Colonic mucosa (tissue), 4 donors: ENCODE data around the gene ITPK1. TPM values are rescaled to one million over a fixed set of nuclear protein-coding genes. Genes with fewer than 3 reads are reported as not detected.

Source experiments
- DNase-seq: peaks from one replicate; pipeline ENCODE4 v3.0.0-alpha.2; 2020
- H3K27ac ChIP-seq: fragments of 200-600 bp; one replicate; pipeline ENCODE4 v1.8.0; 2021
- H3K27me3 ChIP-seq: fragments of 200-600 bp; one replicate; pipeline ENCODE4 v1.8.0; 2021
- H3K36me3 ChIP-seq: fragments of 200-600 bp; one replicate; pipeline ENCODE4 v1.8.0; 2021
- H3K4me1 ChIP-seq: fragments of 200-600 bp; one replicate; pipeline ENCODE4 v1.8.0; 2021; ENCODE audit warnings: mild to moderate bottlenecking
- H3K4me3 ChIP-seq: fragments of 200-600 bp; one replicate; pipeline ENCODE4 v1.8.0; 2021
- H3K9ac ChIP-seq, 2 donors: one replicate each; pipeline ENCODE4 v1.7.0; 2013; ENCODE audit warnings: control low read depth in 2 of 2, low read depth in 2 of 2, low read length in 2 of 2
- H3K9me3 ChIP-seq: fragments of 200-600 bp; one replicate; pipeline ENCODE4 v1.8.0; 2021
- intact Hi-C: fragments of 100-400 bp; cut with DNase I; formaldehyde crosslinking; loops from one replicate; pipeline ENCODE4 v1.14.1; 2022
- total RNA-seq, 2 donors: library from RNA; stranded (reverse); fragmentation: NEBNext Ultra II Directional in 1 of 2; extraction: Animal tissue kit (Norgen Biotek cat#: 25700) in 1 of 2; gene quantifications; one replicate each; pipeline ENCODE4 v1.2.1, GENCODE V29; 2021
- TF ChIP-seq, protein P1 (sequence below): fragments of 200-600 bp; IDR thresholded peaks from one replicate; pipeline ENCODE4 v1.8.0; 2022; ENCODE audit warnings: antibody characterized with exemption, mild to moderate bottlenecking
- donor health status: healthy.
- donor health status: DM: no; HTN: no; CAD: no.
- donor health status: DM: no; HTN: no; CAD: no.

ITPK1 gene
- total RNA-seq, 2 donors from 2014 or later, result 118 to 134 TPM

DNA sequence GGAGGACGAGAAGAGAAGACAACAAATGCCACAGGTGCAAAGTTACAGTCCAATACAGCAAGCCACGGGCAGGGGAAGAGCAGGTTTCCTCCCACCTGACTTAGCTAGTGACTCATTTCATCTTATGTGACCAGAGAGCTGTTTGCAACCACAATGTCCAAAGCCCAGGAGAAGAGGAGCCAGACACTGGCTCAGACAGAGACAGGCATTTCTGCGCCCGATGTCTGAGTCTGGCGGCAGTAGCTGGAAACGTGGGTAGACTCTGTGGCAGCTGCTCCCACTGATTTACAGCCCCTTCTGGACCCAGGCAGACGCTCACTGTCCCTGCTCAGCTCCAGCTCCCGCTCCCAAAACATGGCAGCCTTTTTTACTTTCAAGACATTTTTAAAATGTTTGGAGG, 132.8 kb downstream of the ITPK1 start:
- Histone ChIP-seq H3K27ac (no peak overlapping the region), H3K9ac (no peak overlapping the region), H3K9me3 (no peaks in the 10 kb centered on the region), H3K27me3 (no peaks in the 10 kb centered on the region), H3K4me1 (no peaks in the 10 kb centered on the region), H3K36me3 (no peaks in the 10 kb centered on the region), H3K4me3 (no peak overlapping the region)
- TF ChIP-seq, protein P1, sequence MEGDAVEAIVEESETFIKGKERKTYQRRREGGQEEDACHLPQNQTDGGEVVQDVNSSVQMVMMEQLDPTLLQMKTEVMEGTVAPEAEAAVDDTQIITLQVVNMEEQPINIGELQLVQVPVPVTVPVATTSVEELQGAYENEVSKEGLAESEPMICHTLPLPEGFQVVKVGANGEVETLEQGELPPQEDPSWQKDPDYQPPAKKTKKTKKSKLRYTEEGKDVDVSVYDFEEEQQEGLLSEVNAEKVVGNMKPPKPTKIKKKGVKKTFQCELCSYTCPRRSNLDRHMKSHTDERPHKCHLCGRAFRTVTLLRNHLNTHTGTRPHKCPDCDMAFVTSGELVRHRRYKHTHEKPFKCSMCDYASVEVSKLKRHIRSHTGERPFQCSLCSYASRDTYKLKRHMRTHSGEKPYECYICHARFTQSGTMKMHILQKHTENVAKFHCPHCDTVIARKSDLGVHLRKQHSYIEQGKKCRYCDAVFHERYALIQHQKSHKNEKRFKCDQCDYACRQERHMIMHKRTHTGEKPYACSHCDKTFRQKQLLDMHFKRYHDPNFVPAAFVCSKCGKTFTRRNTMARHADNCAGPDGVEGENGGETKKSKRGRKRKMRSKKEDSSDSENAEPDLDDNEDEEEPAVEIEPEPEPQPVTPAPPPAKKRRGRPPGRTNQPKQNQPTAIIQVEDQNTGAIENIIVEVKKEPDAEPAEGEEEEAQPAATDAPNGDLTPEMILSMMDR, result no peak
- no peak for DNase-seq
- intact Hi-C loops, result no loop called here

DNA sequence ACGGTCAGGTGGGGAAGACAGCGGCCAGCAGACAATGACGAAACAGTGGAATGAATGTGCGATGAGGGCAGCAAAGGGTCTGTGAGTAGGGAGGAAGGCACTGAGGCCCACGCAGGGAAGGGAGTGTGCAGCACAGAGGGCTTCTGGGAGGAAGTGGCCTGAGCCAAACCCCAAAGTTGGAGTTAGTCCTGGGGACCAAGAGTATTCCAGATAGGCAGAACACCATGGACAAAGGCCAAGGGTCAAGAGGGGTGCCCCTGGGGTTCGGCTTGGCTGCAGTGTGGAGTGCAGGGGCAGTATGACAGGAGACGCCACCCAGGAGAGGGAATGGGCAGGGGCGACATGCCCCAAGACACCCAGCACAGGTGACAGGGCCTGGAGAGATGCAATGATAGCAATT, 134.0 kb downstream of the ITPK1 start:
- TF ChIP-seq, protein P1, result no peak
- intact Hi-C loops, result no loop called here
- Histone ChIP-seq H3K27ac (no peak overlapping the region), H3K9ac (no peak overlapping the region), H3K9me3 (no peaks in the 10 kb centered on the region), H3K36me3 (no peaks in the 10 kb centered on the region), H3K4me3 (no peak overlapping the region), H3K27me3 (no peaks in the 10 kb centered on the region), H3K4me1 (no peaks in the 10 kb centered on the region)
- DNase-seq, result no peak

DNA sequence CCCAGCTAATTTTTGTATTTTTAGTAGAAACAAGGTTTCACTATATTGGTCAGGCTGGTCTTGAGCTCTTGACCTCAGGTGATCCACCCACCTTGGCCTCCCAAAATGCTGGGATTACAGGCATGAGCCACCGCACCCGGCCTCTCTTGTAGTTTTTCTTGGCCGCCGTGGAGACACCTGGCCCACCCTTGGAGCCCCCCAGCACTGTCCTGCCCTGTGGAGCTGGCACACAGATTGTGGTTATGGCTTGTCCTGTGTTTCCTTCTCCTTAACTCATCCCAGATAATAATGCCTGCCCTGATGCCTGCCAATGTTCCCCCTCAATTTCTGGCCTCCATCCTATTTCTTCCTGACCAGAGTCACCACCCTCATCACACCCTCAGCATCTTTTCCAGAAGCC, 134.9 kb downstream of the ITPK1 start:
- Histone ChIP-seq H3K9ac (no peak overlapping the region), H3K27ac (no peak overlapping the region), H3K4me3 (no peak overlapping the region), H3K4me1 (no peaks in the 10 kb centered on the region), H3K27me3 (no peaks in the 10 kb centered on the region), H3K9me3 (no peaks in the 10 kb centered on the region), H3K36me3 (no peaks in the 10 kb centered on the region)
- intact Hi-C loops, result no loop called here
- DNase-seq, result no peak
- TF ChIP-seq, protein P1, result no peak

DNA sequence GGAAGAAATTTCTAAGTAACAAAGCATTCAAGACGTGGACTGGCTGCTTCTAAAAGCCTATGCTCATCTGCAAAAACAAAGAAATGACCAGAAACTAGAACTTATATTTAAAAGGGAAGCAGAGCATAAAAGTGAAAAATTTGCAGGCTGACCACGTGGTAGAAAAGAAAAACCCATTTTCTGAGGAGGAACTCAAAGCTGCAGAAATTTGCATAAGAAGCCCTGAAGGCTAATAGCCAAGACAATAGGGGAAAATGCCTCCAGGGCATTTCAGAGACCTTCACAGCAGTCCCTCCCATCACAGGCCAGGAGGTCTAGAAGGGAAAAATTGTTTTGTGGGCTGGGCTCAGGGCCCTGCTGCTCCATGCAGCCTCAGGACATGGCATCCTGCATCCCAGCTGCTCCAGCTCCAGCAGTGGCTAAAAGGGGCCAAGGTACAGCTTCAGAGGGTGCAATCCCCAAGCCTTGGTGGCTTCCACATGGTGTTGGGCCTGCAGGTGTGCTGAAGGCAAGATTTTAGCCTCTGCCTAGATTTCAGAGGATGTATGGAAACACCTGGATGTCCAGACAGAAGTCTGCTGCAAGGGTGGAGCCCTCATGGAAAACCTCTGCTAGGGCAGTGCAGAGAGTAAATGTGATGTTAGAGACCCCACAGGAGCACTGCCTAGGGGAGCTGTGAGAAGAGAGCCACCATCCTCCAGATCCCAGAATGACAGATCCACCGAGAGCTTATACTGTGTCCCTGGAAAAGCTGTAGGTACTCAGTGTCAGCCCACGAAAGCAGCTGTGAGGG, 137.3 kb downstream of the ITPK1 start:
- no peaks in the 10 kb centered on the region for H3K36me3 ChIP-seq
- DNase-seq, result no peak
- TF ChIP-seq, protein P1, result no peak

DNA sequence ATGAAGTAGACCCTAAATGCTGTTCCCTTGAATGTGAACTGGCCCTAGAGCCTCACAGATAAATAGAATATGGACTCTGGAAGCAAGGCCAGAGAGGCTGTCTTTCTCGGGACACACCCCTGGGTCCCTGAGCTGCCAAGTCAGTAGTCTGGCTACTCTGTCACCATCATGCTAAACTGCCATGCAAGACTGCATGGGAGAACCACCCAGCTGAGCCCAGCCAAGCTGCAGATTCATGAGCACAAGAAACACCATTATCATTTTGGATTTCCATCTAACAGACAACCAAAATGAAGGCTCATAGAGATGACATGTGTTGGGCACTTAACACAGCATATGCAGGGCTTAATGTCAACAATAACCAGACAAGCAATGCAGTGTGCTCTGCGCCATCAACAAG, 139.5 kb downstream of the ITPK1 start:
- no peak overlapping the region for H3K9ac ChIP-seq
- no peaks in the 10 kb centered on the region for H3K27me3 ChIP-seq
- no peak overlapping the region for H3K27ac ChIP-seq
- TF ChIP-seq, protein P1, result no peak
- intact Hi-C loops, result no loop called here
- no peak overlapping the region for H3K4me3 ChIP-seq
- no peaks in the 10 kb centered on the region for H3K36me3 ChIP-seq
- H3K9me3 ChIP-seq, result no peaks in the 10 kb centered on the region
- DNase-seq, result no peak
- H3K4me1 ChIP-seq, result no peaks in the 10 kb centered on the region

More for the DNA sequence above, 137.3 kb downstream of the ITPK1 start:
- H3K4me1 ChIP-seq, result no peaks in the 10 kb centered on the region
- intact Hi-C loops, result no loop called here
- no peaks in the 10 kb centered on the region for H3K27me3 ChIP-seq
- H3K27ac ChIP-seq, result no peak overlapping the region
- H3K9ac ChIP-seq, result no peak overlapping the region
- no peak overlapping the region for H3K4me3 ChIP-seq
- H3K9me3 ChIP-seq, result no peaks in the 10 kb centered on the region
